Kidney epithelial cell (primary cell): ENCODE results near the gene MLLT6. TPM values are rescaled to one million over a fixed set of nuclear protein-coding genes. Genes with fewer than 3 reads are reported as not detected.

ENCODE experiments used
- DNase-seq: peaks from one replicate; pipeline ENCODE4 v3.0.0-alpha.2; 2010; ENCODE audit warnings: low read depth
- H3K27me3 ChIP-seq: 2 replicates; pipeline ENCODE4 v1.6.0; 2011; ENCODE audit warnings: low read length; ENCODE audit not compliant: control insufficient read depth, insufficient read depth
- H3K36me3 ChIP-seq: 2 replicates; pipeline ENCODE4 v1.5.1; 2011; ENCODE audit warnings: low read length; ENCODE audit not compliant: control insufficient read depth, insufficient read depth
- H3K4me3 ChIP-seq: 2 replicates; pipeline ENCODE4 v1.5.1; 2011; ENCODE audit warnings: low read depth, mild to moderate bottlenecking, control low read depth, low read length
- total RNA-seq: library from RNA; depleted of rRNA; stranded (reverse); fragments of >200 nt; gene quantifications from 2 replicates; pipeline ENCODE4 v1.2.3, GENCODE V29; 2015
- TF ChIP-seq, protein P1 (sequence below): IDR thresholded peaks from 2 replicates; pipeline ENCODE4 v1.5.1; 2011; ENCODE audit warnings: mild to moderate bottlenecking, moderate library complexity, low read length, control low read depth, inconsistent platforms; ENCODE audit not compliant: insufficient read depth, poor library complexity, severe bottlenecking

The MLLT6 gene
- total RNA-seq, 1 donor from 2014 or later, result 42.7 TPM

DNA sequence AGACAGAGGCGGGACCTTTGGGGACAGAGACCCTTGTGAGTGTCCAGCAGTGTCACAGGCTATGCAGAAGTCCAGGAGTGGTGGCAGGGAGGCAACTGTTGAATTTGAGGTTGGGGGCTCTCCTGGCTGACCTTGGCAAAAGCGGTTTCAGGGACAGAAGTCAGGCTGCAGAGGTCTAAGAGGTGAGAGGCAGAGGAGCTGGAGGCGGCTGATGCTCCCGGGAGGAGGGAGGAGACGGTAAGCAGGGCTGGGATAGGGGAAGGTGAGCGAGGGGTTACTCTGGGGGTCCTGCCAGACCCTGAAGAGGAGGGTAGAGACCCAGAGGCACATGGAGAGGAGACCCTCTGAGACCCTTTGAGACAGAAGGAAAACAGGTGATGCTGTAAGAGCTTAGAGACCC, 35.6 kb upstream of the MLLT6 start:
- Histone ChIP-seq H3K4me3 (no peak overlapping the region), H3K36me3 (no peaks in the 10 kb centered on the region), H3K27me3 (peaks cover 59% of the 10 kb centered on the region)
- TF ChIP-seq, protein P1, sequence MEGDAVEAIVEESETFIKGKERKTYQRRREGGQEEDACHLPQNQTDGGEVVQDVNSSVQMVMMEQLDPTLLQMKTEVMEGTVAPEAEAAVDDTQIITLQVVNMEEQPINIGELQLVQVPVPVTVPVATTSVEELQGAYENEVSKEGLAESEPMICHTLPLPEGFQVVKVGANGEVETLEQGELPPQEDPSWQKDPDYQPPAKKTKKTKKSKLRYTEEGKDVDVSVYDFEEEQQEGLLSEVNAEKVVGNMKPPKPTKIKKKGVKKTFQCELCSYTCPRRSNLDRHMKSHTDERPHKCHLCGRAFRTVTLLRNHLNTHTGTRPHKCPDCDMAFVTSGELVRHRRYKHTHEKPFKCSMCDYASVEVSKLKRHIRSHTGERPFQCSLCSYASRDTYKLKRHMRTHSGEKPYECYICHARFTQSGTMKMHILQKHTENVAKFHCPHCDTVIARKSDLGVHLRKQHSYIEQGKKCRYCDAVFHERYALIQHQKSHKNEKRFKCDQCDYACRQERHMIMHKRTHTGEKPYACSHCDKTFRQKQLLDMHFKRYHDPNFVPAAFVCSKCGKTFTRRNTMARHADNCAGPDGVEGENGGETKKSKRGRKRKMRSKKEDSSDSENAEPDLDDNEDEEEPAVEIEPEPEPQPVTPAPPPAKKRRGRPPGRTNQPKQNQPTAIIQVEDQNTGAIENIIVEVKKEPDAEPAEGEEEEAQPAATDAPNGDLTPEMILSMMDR, result no peak
- DNase-seq, result no peak

DNA sequence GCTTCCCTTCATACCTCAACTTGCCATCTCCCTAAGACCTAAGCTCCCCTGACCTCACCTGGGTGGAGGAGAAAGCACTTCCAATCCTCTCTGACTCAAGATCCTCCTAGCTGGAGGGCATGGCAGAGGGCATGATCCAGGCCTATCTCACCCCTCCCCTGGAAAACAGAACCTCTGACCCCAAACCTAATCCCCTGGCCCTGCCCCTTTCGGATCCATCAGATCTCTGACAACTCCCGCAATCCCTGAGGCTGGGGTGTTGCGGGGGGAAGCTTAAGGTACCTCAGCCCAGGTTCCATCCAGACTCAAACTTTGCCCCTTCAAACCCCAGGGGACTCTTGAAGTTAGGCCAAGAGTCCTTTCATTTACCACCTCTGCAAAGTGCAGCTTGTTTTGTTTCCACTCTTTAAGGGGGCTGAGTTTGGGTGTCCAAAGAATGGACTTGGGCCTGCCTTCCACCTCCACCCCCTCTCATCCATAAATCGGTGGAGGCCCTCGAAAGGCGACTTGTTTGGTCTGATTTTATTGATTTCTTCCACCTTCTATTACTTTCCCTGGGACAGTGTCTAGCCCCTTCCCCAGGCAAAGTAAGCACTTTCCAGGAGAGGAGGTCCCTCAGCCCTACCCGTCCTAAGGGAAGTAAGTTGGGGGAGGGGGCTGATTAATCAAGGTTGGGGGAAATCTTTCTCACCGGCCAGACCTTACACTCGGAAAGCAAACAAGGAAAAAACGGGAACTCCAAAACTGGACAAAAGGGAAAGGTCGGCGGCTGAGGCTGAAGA, 32.9 kb upstream of the MLLT6 start:
- Histone ChIP-seq H3K36me3 (no peaks in the 10 kb centered on the region), H3K27me3 (peaks cover 60% of the 10 kb centered on the region), H3K4me3 (no peak overlapping the region)
- no peak for DNase-seq
- TF ChIP-seq, protein P1, result no peak

DNA sequence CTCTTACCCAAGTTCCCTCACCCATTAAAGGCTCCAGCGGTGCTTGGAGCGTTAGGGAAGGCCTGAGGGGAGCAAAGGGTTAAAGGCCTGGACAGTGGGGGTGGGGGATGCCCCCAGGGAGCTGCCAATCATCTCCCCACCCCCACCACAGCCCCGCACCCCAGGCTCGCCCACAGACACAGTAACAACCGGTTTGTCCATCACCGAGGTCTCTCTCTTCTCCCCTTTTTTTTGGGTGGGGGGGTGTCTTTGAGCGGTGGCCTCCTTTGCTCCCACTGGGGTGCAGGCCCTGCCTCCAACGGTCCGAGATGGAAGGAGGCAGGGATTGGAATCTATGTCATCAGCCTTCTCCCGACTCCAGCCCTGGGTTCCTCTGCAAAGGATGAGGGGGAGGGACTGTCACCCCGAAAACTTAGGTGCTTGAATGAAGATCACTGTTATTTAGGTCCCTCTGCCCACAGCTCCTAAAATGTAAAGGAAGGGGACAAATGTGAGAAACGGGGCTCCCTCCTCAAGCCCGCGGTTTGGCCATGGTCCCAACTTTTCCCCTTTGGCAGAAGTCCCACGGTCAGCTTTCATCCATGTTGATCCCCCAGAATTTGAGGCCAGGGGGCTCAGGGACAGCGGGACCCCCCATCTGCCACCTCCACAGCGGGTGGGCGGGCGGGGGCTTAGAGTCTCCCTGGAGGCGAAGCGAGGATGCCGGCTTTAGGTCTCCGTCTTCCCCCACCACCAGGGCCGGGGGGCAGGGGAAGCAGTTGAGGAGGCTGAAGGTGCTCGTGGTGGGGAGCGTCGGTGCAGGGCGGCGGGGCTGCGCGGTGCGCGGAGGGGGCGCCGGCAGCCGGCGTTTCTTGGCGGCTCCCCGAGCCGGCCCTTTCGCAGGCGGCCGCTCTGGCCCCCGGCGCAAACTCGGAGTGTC, 32.0 kb upstream of the MLLT6 start:
- H3K36me3 ChIP-seq, result no peaks in the 10 kb centered on the region
- H3K4me3 ChIP-seq, result no peak overlapping the region
- H3K27me3 ChIP-seq, result peaks cover 58% of the 10 kb centered on the region
- no peak for DNase-seq
- TF ChIP-seq, protein P1, result no peak

DNA sequence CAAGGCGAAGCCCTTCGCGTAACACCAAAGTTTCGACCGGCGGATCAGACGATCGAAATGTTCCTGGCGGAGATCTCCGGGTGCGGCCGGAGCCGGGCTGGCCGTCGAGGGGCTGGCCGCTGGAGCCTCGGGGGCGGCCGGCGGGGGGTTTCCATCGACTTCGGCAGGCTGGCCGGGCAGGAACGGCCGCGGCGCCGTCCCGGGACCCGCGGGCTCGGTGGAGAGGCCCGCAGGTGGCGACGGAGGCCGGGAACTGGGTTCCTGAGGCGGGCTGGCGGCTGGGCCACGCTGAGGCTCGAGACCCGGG, 31.4 kb upstream of the MLLT6 start:
- no peak for DNase-seq
- TF ChIP-seq, protein P1, result no peak
- H3K27me3 ChIP-seq, result peaks cover 54% of the 10 kb centered on the region
- no peaks in the 10 kb centered on the region for H3K36me3 ChIP-seq
- H3K4me3 ChIP-seq, result peak overlapping the region; percentile 38

DNA sequence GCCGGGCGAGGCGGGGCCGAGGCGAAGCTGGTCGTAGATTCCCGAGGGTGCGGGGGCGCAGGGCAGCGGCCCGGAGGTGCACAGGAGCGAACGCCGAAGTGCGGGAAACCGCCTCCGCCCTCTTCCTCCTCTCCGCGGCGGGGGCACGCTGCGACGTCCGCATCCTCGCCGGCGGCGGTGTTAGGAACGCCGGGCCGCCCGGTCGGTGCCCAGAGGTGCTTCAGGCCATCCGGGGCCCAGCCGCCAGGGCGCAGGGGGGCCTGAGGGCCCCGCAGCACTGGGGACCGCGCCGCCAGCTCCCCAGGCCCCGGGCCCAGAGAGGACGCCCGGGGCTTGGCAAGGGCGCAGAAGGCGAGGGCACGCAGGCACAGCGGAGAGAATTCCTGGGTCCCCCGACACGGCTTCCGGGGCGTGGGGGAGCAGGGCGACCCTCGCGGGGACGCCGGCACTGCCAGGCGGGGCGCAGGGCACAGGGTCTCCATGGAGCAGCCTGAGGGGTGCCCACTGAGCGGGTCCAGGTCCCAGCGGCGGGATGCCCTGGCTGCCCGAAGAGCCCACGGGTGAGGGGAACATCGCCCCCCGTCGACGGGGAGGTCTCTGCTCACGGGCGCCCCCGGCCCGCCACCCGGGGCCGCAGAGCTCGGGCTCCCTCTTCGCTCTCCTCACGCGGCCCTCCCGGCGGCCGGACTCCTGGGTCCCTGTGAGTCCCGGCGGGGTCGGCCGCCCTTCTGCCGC, 30.9 kb upstream of the MLLT6 start:
- no peak for DNase-seq
- Histone ChIP-seq H3K4me3 (peak overlapping the region; percentile 38), H3K36me3 (no peaks in the 10 kb centered on the region), H3K27me3 (peaks cover 48% of the 10 kb centered on the region)
- TF ChIP-seq, protein P1, result no peak
